ENCODE data around the gene TMEM156. TPM values are rescaled to one million over a fixed set of nuclear protein-coding genes. Genes with fewer than 3 reads are reported as not detected.

The TMEM156 gene
- total and polyA plus RNA-seq, 2 experiments from 2014 or later, result not detected

DNA sequence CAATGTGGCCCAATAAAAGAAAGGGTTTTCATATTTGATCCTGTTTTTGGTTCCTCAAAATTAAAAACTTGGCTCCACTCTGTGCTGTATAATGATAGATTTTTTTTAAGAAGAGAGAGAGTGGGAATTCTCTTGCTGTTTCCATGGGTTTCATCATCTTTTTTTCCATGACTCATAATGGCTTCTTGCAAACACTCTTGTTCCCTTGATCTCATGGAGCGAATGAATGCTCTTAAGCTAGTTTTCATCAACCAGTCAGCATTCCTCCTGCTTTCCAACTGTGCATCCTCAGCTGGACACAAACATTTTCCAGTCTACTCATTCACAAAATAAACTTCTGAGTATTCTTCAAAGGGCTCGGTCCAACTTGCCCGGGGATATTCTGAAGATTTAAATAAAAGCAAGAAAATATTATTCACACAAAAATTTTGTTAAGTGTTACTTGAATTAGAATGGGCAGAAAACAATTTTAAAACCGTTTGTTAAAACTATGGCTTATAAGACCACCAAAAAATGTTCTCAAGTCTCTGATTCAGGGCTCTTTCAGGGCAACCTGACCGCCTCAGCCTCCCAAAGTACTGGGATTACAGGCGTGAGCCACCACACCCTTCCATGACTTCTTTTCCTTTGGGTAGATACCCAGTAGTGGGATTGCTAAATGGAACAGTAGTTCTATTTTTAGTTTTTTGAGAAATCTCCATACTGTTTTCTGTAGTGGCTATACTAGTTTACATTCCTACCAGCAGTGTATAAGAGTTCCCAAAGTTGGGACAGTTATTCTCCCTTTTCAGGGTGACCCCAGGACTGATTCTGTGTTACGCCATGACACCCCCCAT is 64.7 kb downstream of the TMEM156 start (continued):
- TF ChIP-seq, protein P1, sequence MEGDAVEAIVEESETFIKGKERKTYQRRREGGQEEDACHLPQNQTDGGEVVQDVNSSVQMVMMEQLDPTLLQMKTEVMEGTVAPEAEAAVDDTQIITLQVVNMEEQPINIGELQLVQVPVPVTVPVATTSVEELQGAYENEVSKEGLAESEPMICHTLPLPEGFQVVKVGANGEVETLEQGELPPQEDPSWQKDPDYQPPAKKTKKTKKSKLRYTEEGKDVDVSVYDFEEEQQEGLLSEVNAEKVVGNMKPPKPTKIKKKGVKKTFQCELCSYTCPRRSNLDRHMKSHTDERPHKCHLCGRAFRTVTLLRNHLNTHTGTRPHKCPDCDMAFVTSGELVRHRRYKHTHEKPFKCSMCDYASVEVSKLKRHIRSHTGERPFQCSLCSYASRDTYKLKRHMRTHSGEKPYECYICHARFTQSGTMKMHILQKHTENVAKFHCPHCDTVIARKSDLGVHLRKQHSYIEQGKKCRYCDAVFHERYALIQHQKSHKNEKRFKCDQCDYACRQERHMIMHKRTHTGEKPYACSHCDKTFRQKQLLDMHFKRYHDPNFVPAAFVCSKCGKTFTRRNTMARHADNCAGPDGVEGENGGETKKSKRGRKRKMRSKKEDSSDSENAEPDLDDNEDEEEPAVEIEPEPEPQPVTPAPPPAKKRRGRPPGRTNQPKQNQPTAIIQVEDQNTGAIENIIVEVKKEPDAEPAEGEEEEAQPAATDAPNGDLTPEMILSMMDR (conservative IDR thresholded peaks at IDR 0.05; ENCODE audit: low read depth in 2 of 2), result no peak
- TF ChIP-seq POLR2AphosphoS5 (IDR thresholded peaks at IDR 0.05; ENCODE audit: low read depth), result no peak
- TF ChIP-seq EZH2phosphoT487 (IDR thresholded peaks at IDR 0.05; ENCODE audit: unreplicated experiment), result no peak
- no peak for TF ChIP-seq STAT1 (IDR thresholded peaks at IDR 0.05; ENCODE audit: unreplicated experiment)
- no peak for TF ChIP-seq CREB1 (CRISPR knock-in tag; IDR thresholded peaks at IDR 0.05; ENCODE audit: low read depth)
- TF ChIP-seq JUNB (IDR thresholded peaks at IDR 0.05; ENCODE audit: unreplicated experiment), result no peak

DNA sequence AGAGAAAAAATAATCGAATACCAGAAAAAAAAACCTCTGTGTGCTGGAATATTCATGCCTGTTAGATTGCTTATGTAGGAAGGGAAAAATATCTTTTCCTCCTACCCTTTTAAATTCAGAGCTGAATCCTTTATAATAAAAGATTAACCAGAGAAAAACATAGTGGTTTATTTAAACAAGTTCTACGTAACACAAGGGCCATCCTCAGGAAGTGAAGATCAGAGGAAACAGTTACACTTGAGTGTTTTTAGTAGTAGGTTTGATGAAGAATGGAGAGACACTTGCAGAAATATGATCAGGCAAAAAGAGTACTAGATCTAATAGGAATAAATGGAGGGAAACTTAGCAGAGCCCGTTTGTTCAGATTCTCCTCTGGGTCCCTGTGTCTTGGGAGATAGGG is 66.3 kb downstream of the TMEM156 start:
- H3K27ac ChIP-seq (ENCODE audit: low read depth), result no peak overlapping the region
- Mint-ChIP-seq H3K9me3 (no peaks in the 10 kb centered on the region), H3K4me3 (no peak overlapping the region), H3K27me3 (ENCODE audit: insufficient read depth, low read depth, poor library complexity) (peaks cover 1% of the 10 kb centered on the region), H3K36me3 (ENCODE audit: low read depth) (no peaks in the 10 kb centered on the region), H3K27ac (no peak overlapping the region), H3K4me1 (no peaks in the 10 kb centered on the region)
- H3K4me1 ChIP-seq (ENCODE audit: insufficient read depth), result no peaks in the 10 kb centered on the region; the same call in 1 of the 2 replicates
- peaks cover 15% of the 10 kb centered on the region for H3K9me2 ChIP-seq (ENCODE audit: insufficient read depth)
- H3F3A ChIP-seq (replicated peaks; ENCODE audit: low read depth), result no peaks in the 10 kb centered on the region
- no peaks in the 10 kb centered on the region for H3K79me2 ChIP-seq (replicated peaks; ENCODE audit: insufficient read depth)
- no peak overlapping the region for H2AFZ ChIP-seq
- ATAC-seq (no peak), DNase-seq (ENCODE audit: low spot score) (no peak)
- H3K4me3 ChIP-seq, result no peak overlapping the region
- H4K20me1 ChIP-seq (replicated peaks; ENCODE audit: insufficient read depth), result no peaks in the 10 kb centered on the region
- H3K36me3 ChIP-seq (ENCODE audit: insufficient read depth), result no peaks in the 10 kb centered on the region
- no peak overlapping the region for H3K4me2 ChIP-seq
- H3K27me3 ChIP-seq (ENCODE audit: insufficient read depth), result no peaks in the 10 kb centered on the region
- TF ChIP-seq JUNB (IDR thresholded peaks at IDR 0.05; ENCODE audit: unreplicated experiment), result no peak
- TF ChIP-seq STAT1 (IDR thresholded peaks at IDR 0.05; ENCODE audit: unreplicated experiment), result no peak
- TF ChIP-seq POLR2AphosphoS5 (IDR thresholded peaks at IDR 0.05; ENCODE audit: low read depth), result no peak
- no peak for TF ChIP-seq ZNF331 (CRISPR knock-in tag; IDR thresholded peaks at IDR 0.05; ENCODE audit: low read depth)
- no peak for TF ChIP-seq EZH2 (IDR thresholded peaks at IDR 0.05; ENCODE audit: low read depth, unreplicated experiment)
- no peak for TF ChIP-seq CREB1 (CRISPR knock-in tag; IDR thresholded peaks at IDR 0.05; ENCODE audit: low read depth)
- TF ChIP-seq, protein P1 (conservative IDR thresholded peaks at IDR 0.05; ENCODE audit: low read depth in 2 of 2), result no peak
- TF ChIP-seq, protein P2, sequence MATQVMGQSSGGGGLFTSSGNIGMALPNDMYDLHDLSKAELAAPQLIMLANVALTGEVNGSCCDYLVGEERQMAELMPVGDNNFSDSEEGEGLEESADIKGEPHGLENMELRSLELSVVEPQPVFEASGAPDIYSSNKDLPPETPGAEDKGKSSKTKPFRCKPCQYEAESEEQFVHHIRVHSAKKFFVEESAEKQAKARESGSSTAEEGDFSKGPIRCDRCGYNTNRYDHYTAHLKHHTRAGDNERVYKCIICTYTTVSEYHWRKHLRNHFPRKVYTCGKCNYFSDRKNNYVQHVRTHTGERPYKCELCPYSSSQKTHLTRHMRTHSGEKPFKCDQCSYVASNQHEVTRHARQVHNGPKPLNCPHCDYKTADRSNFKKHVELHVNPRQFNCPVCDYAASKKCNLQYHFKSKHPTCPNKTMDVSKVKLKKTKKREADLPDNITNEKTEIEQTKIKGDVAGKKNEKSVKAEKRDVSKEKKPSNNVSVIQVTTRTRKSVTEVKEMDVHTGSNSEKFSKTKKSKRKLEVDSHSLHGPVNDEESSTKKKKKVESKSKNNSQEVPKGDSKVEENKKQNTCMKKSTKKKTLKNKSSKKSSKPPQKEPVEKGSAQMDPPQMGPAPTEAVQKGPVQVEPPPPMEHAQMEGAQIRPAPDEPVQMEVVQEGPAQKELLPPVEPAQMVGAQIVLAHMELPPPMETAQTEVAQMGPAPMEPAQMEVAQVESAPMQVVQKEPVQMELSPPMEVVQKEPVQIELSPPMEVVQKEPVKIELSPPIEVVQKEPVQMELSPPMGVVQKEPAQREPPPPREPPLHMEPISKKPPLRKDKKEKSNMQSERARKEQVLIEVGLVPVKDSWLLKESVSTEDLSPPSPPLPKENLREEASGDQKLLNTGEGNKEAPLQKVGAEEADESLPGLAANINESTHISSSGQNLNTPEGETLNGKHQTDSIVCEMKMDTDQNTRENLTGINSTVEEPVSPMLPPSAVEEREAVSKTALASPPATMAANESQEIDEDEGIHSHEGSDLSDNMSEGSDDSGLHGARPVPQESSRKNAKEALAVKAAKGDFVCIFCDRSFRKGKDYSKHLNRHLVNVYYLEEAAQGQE (IDR thresholded peaks at IDR 0.05; ENCODE audit: unreplicated experiment), result no peak
